Placental pericyte (primary cell): ENCODE data around the gene LRCOL1. TPM values are rescaled to one million over a fixed set of nuclear protein-coding genes. Genes with fewer than 3 reads are reported as not detected.

Source experiments
- small RNA-seq: library from RNA; depleted of rRNA; stranded (forward); fragments of <200 nt; gene quantifications from one replicate; pipeline ENCODE3, GENCODE V24; 2012; ENCODE audit warnings: low replicate concordance
- total RNA-seq: library from RNA; depleted of rRNA; stranded (reverse); fragments of >200 nt; gene quantifications from 2 replicates; pipeline ENCODE4 v1.2.3, GENCODE V29; 2012

Gene LRCOL1
- not detected in 2 replicates for total RNA-seq

GRCh38 chr12:132610051-132610759 lies at the start of gene LRCOL1:
TSS of gene LRCOL1 (minus strand) at chr12:132610582. CDS start at chr12:132606251, 4,331 bp downstream.

DNA sequence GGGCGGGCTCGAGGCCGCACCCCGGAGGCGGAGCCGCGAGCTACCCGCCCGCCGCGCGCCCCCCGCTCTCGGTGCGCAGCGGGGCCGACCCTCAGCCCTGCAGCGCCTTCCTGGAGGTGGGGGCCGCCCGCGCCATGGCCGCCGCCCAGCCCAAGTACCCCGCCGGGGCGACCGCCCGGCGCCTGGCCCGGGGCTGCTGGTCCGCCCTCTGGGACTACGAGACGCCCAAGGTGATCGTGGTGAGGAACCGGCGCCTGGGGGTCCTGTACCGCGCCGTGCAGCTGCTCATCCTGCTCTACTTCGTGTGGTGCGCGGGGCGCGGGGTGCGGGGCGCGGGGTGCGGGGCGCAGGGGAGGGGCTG lies 8.3 kb upstream of the LRCOL1 start, which contains the start of gene P2RX2:
Gene P2RX2 (plus strand): TSS at position 94 of the 361 bp plus-strand sequence. CDS start 41 bp downstream, at position 135.

Small RNAs within 50 kb of the gene (small RNA-seq; reads per million reads assigned to genes)
- gene MIR6763 = not detected

Other genes starting within 250 kb of the LRCOL1 start
- gene FBRSL1, start 120.4 kb downstream of the LRCOL1 start, total RNA-seq = 7.4 and 8.6 TPM in 2 replicates
- gene P2RX2, start 8.2 kb upstream of the LRCOL1 start, total RNA-seq = not detected in 2 replicates
- gene POLE, start 76.8 kb upstream of the LRCOL1 start, total RNA-seq = 6.8 and 70.6 TPM in 2 replicates
- gene PXMP2, start 77.0 kb upstream of the LRCOL1 start, total RNA-seq = 10.9 and 11.0 TPM in 2 replicates
- gene PGAM5, start 100.3 kb upstream of the LRCOL1 start, total RNA-seq = 23.9 and 73.7 TPM in 2 replicates
- gene ANKLE2, start 151.2 kb upstream of the LRCOL1 start, total RNA-seq = 114 and 154 TPM in 2 replicates
- 155 and 184 TPM in 2 replicates for gene GOLGA3, start 218.3 kb upstream of the LRCOL1 start, total RNA-seq